NOMO-1 (cell line): ENCODE measurements around the gene XRCC3.

Experiments used
- DNase-seq, 2 experiments: peaks; one replicate each; lab custom pipeline; 2025; ENCODE audit not compliant: unreplicated experiment in 2 of 2; lab: John Stamatoyannopoulos, UW

Gene XRCC3

GRCh38 chr14:103727313-103727980 lies 12.2 kb upstream of the XRCC3 start:
- DNase-seq = no peak

GRCh38 chr14:103726474-103726873 lies 11.2 kb upstream of the XRCC3 start:
- DNase-seq = no peak

- no peak for DNase-seq
Measured at GRCh38 chr14:103725739-103726395, 10.6 kb upstream of the XRCC3 start.

- DNase-seq = no peak
Measured at GRCh38 chr14:103725001-103725682, 9.9 kb upstream of the XRCC3 start.

- DNase-seq = no peak
Measured at GRCh38 chr14:103724116-103724515, 8.9 kb upstream of the XRCC3 start.

- no peak for DNase-seq
Measured at GRCh38 chr14:103723748-103724081, 8.5 kb upstream of the XRCC3 start.

GRCh38 chr14:103721334-103722120 lies 6.3 kb upstream of the XRCC3 start:
- no peak for DNase-seq

GRCh38 chr14:103719751-103720150 lies 4.5 kb upstream of the XRCC3 start:
- no peak for DNase-seq

- no peak for DNase-seq
Measured at GRCh38 chr14:103718572-103718971, 3.3 kb upstream of the XRCC3 start.

- DNase-seq = no peak
Measured at GRCh38 chr14:103716899-103717411, 1.7 kb upstream of the XRCC3 start.

GRCh38 chr14:103716091-103716801 lies 995 bp upstream of the XRCC3 start:
- DNase-seq = peak in 1 of 2 experiments; percentile 12

GRCh38 chr14:103714063-103714724 lies 1.1 kb downstream of the XRCC3 start:
- DNase-seq = no peak

GRCh38 chr14:103713304-103714062 lies 1.8 kb downstream of the XRCC3 start:
- no peak for DNase-seq

- no peak for DNase-seq
Measured at GRCh38 chr14:103712633-103713247, 2.5 kb downstream of the XRCC3 start.

GRCh38 chr14:103711516-103712431 lies 3.5 kb downstream of the XRCC3 start:
- DNase-seq = no peak

- no peak for DNase-seq
Measured at GRCh38 chr14:103710771-103711377, 4.4 kb downstream of the XRCC3 start.

GRCh38 chr14:103709814-103710213 lies 5.4 kb downstream of the XRCC3 start:
- DNase-seq = no peak
